G401.6 (cell line): ENCODE measurements around the gene HAPLN2.

Experiments
- FAIRE-seq: peaks from 2 replicates; lab custom pipeline; 2012; peaks lifted over from hg19 to GRCh38; lab: Jason Lieb, UNC

HAPLN2 gene

DNA sequence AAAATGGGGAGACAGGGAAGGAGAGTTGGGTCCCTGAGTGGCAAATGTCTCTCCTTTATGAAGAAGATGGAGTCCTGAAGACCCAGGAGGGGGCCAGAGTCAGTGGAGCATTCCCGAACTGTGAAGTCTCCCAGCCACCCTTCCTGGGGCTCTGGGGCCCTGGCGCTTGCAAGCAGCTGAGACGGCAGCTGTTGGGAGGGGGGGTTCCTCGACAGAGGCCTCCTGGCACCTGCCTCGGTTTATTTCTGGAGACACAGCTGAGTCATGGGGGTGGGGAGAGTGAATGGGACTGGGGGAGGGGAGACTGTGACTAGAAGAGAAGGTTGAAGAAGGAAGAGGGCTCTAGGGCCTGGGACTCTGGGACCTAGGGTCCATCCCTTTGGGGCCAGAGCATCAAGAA, 44.0 kb downstream of the HAPLN2 start:
- FAIRE-seq: no peak

GRCh38 chr1:156664046-156664766, 45.0 kb downstream of the HAPLN2 start:
- FAIRE-seq: no peak

GRCh38 chr1:156664767-156665411, 45.7 kb downstream of the HAPLN2 start:
- FAIRE-seq: no peak

- no peak for FAIRE-seq
Observed at GRCh38 chr1:156665539-156665938, 46.3 kb downstream of the HAPLN2 start.

GRCh38 chr1:156666862-156667609, 47.8 kb downstream of the HAPLN2 start:
- FAIRE-seq: no peak

GRCh38 chr1:156667610-156667967, 48.4 kb downstream of the HAPLN2 start:
- no peak for FAIRE-seq

GRCh38 chr1:156667968-156668709, 48.9 kb downstream of the HAPLN2 start:
- no peak for FAIRE-seq

DNA sequence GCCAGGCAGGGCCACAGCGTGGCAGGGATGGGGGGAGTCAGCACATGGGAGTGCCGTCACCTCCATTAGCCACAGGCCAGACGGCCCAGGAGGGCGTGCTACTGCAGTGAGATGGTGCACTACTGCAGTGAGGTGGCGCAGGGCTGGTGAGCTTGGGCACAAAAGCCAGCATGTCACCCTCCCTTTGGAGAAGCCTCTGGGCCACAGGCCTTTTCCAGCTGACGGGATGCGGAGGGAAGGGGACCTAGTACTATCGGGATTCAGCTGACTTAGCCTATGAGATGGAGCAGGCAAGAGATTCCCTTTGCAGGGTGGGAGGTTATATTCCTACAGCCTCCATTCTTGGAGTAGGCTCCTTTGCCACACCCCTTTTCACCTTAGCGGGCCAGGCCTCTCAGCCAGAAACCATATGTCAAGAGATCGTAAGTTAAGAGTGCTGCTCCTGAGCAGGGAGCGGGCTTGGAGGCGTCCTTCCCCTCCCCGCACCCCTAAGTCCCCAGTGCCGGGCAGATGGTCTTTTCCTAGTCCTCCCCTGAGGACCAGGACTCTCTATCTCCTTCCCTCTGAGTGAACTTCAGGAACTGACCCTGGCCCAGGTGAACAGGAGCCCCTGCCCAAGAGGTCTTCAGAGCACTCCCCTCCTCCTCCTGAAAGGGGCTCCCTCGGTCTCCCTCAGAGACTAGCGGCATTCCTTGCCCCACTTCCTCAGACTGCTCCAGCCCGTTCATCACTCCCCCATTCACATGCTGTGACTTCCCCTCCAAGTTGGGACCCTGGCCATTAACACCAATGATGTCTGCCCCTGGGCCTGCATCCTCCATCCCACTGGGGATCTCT, 49.8 kb downstream of the HAPLN2 start:
- no peak for FAIRE-seq

GRCh38 chr1:156669794-156670193, 50.6 kb downstream of the HAPLN2 start:
- FAIRE-seq: no peak

GRCh38 chr1:156670359-156670758, 51.1 kb downstream of the HAPLN2 start:
- no peak for FAIRE-seq

DNA sequence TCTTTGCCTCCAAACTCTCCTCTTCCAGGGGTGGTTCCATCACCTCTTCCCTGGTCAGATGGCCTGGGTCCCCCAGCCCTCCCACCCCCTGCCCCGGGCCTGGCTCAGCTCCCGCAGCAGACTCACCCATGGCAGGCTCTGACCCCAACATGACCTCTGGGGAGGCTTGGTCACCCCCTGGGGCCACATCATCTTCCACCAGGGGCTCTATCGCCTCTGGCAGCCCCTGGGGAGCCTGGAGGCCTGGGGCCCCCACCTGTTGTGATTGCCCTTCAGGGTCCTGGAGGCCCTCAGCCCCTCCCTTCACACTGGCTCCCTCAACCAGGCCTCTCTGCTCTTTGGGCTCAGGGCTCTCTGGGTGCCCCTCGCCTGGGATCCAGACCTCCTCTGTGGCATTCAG, 51.6 kb downstream of the HAPLN2 start:
- FAIRE-seq: no peak

- FAIRE-seq: no peak
Observed at GRCh38 chr1:156671804-156672203, 52.6 kb downstream of the HAPLN2 start.

DNA sequence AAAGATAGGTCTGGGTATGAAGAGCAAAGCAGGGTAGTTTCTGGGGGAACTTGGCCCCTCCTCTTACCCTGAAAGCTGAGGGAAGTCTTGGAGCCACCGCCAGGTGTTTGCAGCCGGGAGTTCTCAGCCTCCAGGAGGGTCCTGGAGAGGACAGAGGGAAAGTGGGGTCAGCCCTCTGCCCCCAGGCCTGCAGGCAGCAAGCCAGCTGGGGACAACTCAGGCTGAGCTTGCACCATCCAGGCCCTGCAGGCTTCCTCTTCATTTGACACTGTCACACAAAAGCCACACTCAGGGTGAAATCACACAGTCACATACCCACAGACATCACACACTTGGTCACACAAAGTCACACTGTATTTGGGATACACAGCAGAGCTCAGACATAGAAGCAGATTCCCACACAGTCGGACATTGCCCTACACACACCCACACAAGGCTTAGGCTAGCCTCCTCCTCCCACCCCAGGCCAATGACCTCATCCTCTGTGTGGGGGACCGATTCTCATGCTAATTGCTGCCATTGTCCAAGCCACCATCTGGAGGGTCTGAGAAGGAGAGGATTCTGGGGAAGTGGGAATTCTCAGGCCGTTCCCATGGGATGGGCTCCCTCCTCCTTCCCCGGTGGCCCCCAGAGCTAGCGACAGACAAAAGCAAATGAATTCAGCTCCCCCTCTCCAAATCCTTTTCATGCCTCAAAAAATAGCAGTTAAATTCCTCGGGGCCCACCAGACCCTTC, 54.3 kb downstream of the HAPLN2 start:
- FAIRE-seq: no peak
